G401 (cell line): ENCODE measurements around the gene NDUFA1. TPM values are rescaled to one million over a fixed set of nuclear protein-coding genes. Genes with fewer than 3 reads are reported as not detected.
A peak's percentile ranks its signal among the peaks of the same experiment; 100 is the strongest.
"Not testable (repeated sequence)": the region's sequence is repeated elsewhere in the genome, so short reads cannot be mapped to it uniquely, and the experiment has no call there.

Experiments
- DNase-seq: peaks from one replicate; pipeline ENCODE4 v3.0.0-alpha.2; 2015; ENCODE audit warnings: low spot score
- in situ Hi-C: cut with HindIII; loops from 2 replicates; pipeline ENCODE4 v1.10.0; 2016; ENCODE audit warnings: low sequenced_read_pairs, mixed read lengths
- total RNA-seq: library from RNA; depleted of rRNA; stranded (reverse); fragments of >200 nt; shearing (Covaris generic); gene quantifications from 2 replicates; pipeline ENCODE4 v1.2.3, GENCODE V29; 2014; rRNA removed

Gene NDUFA1
- total RNA-seq, 1 experiment from 2014 or later: 55.4 TPM

DNA sequence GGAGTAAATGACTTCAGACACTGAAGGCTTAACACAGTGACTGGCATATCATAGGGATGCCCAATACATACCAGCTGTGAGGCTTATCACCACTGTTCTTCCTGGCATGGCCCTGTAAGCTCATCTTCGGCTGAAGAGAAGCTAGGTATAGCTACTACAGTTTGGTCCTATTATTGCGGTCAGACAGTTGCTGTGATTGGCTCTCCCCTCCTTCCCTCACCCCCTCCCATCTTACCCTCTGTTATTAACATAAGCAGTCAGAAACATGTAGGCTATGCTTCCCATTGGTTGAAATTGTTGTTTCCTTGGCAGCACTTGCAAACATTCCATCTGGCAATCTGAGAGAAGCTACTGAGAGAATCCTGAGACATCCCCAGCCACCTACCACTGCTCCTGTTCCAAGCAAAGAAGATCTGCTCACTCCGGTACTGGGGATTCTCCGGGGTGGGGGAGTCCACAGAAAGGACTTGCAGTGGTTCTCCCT, 24.3 kb downstream of the NDUFA1 start, which contains the start of gene AKAP14:
Gene AKAP14, plus strand, starts transcription at position 51 of the 484 bp plus-strand sequence. CDS start 7,331 bp downstream, outside the sequence.
- DNase-seq: peak; percentile 28
- in situ Hi-C loops: no loop called here

GRCh38 chrX:119899125-119899524, 27.5 kb downstream of the NDUFA1 start:
- DNase-seq: no peak

DNA sequence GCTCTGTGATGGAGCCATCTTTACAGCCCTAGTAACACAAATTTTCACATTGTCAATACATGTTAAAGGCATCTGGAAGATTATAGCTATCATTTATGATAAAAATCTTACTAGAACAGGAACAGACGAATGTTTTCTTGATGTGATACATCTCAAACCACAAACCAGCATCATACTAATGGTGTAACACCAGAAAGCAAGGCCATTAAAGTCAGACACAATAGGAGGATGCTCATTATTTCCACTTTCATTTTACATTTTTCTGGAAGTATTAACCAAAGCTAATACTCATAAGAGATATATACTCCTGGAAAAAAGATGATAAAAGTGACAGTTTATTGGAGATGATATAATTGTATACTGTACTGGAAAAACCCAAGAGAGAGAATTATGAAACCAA, 29.3 kb downstream of the NDUFA1 start:
- in situ Hi-C loops: no loop called here
- DNase-seq: no peak

More at GRCh38 chrX:119899125-119899524, 27.5 kb downstream of the NDUFA1 start:
- in situ Hi-C loops: no loop called here

- in situ Hi-C loops: no loop called here
- DNase-seq: no peak
These were observed 44.7 kb downstream of the NDUFA1 start for GRCh38 chrX:119916310-119916709.

- in situ Hi-C loops: no loop called here
- DNase-seq: no peak
These were observed 46.2 kb downstream of the NDUFA1 start for GRCh38 chrX:119917877-119918276.

DNA sequence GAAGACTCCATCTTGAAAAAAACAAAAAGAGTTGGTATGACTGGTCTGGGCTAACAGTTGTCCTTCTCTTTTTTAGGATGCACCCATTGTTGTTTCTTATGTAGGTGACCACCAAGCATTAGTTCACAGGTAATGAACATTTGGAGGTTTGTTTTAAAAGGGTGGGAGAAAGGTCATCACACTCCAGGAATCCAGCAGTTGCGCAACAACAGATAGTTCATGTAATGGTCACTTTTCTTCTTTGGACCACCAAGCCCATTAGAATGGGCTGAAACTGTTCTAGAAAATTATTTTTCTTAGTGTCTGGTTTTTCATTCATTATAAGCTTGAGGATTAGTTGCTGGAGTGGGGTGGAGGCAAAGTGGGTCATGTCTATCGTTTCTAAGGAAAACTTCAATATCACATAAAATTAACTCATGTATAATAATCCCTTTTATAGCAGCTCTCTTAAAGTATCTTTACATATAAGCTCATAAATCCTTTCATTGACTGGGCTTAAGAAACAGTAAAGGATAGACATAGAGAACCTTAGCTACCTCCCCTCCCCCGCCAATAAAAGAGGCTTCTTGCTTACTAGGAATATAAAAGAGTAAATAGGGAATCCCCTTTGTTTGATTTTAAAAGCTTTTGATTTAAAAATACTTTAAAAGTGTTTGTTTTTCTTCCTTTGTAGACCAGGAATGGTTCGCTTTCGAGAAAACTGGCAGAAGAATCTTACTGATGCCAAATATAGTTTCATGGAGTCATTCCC, 48.4 kb downstream of the NDUFA1 start:
- DNase-seq: no peak
- in situ Hi-C loops: no loop called here

GRCh38 chrX:119922391-119922790, 50.8 kb downstream of the NDUFA1 start:
- in situ Hi-C loops: not testable (repeated sequence)

More at GRCh38 chrX:119922391-119922790, 50.8 kb downstream of the NDUFA1 start:
- DNase-seq: not testable (repeated sequence)

Other genes with a start within 250 kb of the NDUFA1 start
- gene SEPTIN6, start 178.7 kb upstream of the NDUFA1 start, total RNA-seq: 41.5 and 53.2 TPM in 2 replicates
- gene SOWAHD, start 113.2 kb upstream of the NDUFA1 start, total RNA-seq: not detected in 2 replicates
- gene RPL39, start 80.2 kb upstream of the NDUFA1 start, total RNA-seq: 1,850 and 2,813 TPM in 2 replicates
- 2.5 and 5.7 TPM in 2 replicates for gene UPF3B, start 18.9 kb upstream of the NDUFA1 start, total RNA-seq
- 6.2 and 7.5 TPM in 2 replicates for gene RNF113A, start 99 bp upstream of the NDUFA1 start, total RNA-seq
- not detected in 2 replicates for gene AKAP14, start 24.1 kb downstream of the NDUFA1 start, total RNA-seq
- gene NKAP, start 71.9 kb downstream of the NDUFA1 start, total RNA-seq: 6.2 and 7.6 TPM in 2 replicates
- not detected in 2 replicates for gene RHOXF2B, start 205.9 kb downstream of the NDUFA1 start, total RNA-seq
- not detected in 2 replicates for gene RHOXF1, start 244.1 kb downstream of the NDUFA1 start, total RNA-seq